GM21723 (cell line): ENCODE data around the gene BBS9.

Experiments
- ATAC-seq: cut with Tn5 transposase; IDR thresholded peaks from one replicate; pipeline ENCODE4 v1.9.1; 2021; ENCODE audit warnings: mild to moderate bottlenecking, moderate library complexity; ENCODE audit not compliant: unreplicated experiment

Gene BBS9

DNA sequence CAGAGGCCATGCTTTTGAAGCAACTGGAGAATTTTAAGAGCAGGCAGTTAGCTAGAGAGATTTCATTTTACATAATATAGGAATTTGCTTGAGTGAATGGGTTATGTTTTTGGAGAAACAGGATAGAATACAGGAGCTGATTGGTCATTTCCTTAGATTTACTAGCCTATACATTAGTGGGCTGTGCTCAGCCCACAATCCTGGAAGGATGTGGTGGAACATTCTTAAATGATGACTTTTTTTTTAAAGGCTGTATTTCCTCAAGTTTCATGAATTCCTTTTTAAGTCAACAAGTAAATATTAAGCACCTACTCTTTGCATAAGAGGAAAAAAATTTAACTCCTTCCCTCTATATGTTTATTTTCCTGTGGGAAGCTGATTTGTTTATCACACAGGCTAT lies 461.6 kb downstream of the BBS9 start:
- no peak for ATAC-seq

DNA sequence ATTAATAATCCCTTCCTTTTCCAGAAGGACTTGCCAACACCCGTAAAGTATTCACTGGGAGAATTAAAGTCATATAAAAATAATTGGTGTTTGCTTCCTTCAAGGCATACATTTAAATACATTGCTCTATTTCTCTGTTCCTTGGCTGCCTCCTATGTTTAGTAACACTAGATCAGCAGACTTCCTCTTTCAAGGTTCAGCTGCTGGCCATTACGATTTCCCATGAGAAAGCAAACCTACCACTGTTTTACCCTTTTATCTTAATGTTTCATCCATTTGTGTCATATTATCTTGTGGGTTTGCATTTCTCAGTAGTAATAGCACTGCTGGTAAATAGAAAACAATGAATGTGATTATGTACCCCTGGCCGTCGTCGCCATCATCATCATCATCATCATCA lies 462.1 kb downstream of the BBS9 start:
- ATAC-seq, result no peak

DNA sequence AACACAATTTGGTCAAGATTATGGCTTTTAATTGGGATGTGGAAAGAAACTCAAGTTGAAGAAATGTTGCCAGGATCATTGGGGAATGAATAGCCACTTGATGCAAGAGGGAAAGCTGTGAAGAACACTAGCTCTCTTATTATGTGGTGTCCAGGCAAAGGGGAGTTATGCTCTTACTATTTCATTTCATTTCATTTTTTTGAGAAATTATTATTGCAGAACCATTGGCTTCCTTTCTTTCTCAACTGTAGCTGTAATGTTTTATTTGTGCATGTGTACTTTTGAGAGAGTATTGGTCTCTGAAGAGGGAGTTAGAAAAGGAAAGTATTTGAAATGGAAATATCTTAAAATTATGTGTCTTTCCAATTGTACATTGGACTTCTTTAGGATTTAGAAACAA lies 463.4 kb downstream of the BBS9 start:
- no peak for ATAC-seq

DNA sequence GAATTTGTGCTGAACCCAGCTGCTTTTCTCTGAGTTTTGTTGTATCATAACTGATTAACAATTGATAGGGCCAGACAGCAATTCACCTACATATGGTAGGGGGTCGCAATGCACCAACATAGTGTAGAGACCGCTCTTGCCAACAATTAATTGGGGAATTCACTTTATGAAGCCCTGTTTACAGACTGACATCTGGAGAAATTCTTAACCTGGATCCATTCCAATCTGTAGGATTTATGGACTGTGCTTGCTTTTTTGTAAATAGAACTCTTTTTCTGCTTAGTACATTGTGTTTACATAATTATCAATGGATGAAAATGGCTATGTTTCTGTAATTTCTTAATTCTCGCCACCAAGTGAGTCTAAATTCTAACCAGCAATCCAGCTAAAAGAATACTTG lies 464.2 kb downstream of the BBS9 start:
- no peak for ATAC-seq

DNA sequence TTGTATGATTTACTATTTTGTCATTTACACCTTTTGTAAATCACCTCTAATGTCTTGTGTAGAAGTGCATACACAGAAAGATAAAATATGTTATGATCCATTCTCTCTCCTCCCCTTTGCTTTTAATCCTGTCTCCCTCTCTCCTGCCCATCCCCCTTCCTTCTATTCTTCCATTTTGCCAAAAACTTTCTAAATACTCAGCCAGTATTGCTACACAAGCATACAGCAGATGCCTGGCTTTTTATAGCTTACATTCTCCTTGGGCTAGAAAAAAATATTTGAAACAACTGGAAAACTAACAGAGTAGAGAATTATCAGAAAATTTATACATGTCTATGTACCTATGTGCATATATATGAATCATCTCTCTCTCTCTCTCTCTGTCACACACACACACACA lies 467.3 kb downstream of the BBS9 start:
- ATAC-seq, result no peak

DNA sequence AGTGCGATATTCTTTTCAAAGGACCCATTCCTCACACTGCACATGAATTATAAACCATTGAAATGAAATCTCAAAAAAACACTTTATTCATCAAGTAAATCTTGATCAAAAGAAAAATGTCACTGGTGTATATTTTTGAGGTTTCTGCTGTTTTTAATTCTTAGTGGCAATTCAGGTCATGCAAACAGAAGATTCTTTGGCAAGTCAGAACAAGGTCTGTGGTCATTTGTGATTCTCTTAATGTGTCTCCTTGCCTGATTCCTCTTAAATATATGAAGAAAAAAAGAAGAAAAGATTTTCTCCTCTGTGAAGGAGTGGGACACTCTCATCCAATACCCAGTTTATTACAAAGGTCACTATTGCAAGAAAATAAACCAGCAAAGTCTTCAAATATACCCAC lies 467.8 kb downstream of the BBS9 start:
- no peak for ATAC-seq

DNA sequence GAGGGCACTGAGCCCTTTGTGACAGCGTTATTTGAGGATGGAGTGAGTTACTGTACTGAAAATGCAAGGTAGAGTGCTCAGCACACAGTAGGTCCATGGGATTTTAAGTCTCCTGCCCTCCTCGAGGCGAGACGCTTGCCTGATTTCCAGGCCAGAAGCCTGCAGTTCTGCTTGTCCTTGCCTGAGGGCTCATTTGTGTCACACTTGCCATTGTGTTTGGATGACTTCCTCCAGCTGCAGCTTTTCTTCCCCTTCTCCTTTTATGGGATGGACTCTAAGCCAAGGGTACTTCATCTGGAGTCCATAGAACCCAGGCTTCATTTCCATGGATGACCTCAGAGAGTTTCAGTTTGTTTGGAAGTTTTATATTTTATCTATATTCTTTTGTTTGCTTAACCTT lies 471.7 kb downstream of the BBS9 start:
- ATAC-seq, result no peak

DNA sequence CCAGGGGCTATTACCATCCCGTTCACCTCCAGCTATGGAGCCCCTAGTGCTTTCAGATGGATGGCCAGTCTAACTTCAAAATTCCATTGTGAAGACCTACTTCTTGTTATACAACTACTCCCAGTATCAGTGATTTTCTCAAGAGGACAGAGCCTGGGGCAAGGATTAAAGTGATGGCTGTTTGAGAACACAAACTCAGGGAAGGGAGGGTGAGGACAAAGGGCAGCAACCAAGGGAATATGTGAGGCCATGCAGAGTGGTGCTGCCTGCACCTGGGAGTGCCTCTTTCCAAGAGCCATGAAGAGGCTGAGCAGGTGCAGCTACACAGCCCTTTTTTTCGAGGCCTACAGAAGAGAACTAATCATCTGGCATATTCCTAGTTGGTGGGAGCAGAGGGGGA lies 472.5 kb downstream of the BBS9 start:
- no peak for ATAC-seq

DNA sequence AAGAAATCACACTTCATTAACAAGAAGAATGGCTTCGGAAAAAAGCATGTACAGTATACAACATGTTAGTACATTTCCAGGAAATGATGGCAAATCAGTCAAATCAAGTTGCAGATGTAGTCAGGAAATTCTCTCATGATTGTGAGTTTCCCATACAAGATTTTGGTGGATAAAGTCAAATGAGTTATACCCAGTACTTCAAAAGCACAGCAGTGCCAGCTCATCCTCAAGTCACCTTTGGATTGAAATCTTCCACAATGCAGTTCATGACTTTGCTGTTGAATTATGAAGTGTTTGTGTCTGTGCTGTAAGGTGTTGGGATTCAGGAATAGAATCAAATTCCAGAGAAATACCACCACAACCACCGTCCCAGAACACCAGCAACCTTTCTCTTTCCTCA lies 474.7 kb downstream of the BBS9 start:
- ATAC-seq, result no peak

DNA sequence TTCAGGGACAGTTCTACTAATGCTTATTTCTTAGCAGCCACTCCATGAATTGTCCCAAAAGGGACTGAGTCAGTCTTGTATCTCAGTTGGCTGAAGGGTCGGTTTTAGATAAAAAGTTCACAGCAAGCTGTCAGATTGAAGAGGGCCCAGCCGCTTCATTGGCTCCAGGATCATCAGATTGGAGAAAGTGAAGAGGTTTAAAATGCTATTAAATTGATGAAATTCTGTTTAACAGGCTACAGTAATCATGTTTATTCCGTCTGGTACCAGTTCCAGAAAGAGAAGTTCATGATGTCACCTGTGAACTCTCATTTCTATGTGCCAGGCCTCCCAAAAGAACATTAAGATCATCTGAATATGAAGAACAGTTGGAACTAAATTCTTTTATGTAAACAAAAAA lies 481.6 kb downstream of the BBS9 start:
- no peak for ATAC-seq

DNA sequence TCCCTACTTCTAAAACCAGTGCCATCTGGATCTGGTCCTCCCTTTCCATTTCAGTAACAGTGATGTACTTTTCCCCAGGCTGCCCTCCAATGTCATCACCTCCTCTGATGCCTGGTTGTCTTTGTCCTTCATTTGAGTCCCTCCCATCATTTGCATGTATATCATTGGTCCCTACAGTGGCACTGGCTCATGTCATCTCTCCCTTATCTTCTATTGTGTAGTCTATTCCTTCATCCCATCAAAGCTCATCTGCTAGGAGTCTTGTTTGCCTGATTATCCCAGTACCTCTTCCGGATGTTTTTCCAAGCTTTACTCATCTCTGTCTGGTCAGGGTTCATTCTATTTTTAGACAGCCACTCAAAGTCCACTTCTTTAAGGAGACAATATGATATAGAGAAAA lies 483.1 kb downstream of the BBS9 start:
- no peak for ATAC-seq

DNA sequence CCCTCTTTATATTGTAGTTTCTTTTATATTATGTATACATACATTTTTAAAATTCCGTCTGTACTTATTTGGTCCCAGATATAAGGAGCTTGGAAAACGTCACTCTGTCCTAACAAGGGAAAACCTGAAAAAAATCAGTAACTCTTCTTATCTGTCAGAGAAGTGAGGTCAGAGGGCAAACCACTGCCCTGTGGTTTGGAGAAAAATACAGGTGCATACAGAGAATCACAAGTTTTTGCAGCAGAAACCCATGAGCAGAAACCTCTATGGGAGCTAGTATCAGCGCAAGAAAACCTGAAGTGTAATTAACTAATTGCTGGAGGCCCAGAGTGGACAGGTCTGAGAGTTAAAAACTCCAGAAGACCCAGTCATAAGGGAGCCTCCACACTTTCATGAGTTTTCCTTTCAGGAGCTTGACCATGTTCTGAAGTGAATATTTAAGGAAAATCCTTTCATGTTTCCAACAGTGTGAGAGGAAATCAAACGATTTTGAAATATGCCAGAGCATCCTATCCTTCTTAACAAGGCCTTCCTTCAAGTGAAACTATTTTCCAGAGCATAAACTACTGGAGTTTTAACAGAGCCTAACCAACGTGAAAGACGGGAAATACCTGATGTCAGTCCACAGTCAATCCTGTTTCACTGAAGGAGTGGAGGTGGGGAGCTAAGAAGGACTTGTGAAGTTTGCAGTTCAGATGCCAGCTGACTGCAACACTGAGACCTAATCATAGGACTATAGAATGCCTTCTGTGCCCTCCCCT lies 485.2 kb downstream of the BBS9 start:
- ATAC-seq, result no peak

DNA sequence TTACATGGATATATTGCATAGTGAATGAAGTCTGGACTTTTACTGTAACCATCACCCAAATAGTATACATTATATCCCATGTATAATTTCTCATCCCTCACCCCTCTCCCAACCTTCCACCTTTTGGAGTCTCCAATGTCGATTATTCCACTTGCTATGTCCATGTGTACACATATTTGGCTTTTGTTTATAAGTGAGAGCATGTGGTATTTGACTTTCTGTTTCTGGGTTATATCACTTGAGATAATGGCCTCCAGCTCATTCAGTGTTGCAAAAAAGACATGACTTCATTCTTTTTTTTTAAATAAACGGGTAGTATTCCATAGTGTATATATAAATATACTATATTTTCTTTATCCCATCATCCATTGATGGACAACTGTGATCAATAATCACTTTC lies 487.4 kb downstream of the BBS9 start:
- no peak for ATAC-seq

DNA sequence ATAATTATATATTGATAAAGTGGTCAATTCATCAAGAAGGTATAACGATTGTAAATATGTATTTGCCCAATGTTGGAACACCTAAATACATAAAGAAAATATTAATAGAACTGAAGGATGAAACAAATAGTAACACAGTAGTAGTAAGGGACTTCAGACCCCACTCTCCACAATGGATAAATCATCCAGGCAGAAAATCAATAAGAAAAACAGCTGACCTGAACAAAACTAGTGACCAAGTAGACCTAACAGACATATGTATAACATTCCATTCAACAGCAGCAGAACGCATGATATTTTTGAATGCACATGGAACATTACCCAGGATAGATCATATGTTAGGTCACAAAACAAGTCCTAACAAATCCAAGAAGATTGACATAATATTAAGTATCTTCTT lies 489.9 kb downstream of the BBS9 start:
- ATAC-seq, result no peak

DNA sequence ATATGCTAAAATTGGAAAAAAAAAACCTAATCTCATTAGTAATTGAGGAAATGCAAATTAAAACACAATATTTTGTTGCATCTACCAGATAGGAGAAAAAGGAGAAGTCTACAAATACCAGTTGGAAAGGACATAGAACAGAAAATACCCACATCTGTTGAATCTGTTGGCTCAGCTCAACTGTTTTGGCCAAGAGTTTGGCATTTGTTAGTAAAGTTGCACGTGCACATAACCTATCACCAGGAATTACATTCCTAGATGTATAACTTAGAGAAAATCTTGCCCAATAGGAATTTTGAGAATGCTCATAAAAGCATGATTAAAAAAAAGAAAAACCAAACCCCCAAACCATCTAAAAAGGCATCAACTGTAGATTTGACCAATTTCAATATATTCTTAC lies 493.9 kb downstream of the BBS9 start:
- ATAC-seq, result no peak

DNA sequence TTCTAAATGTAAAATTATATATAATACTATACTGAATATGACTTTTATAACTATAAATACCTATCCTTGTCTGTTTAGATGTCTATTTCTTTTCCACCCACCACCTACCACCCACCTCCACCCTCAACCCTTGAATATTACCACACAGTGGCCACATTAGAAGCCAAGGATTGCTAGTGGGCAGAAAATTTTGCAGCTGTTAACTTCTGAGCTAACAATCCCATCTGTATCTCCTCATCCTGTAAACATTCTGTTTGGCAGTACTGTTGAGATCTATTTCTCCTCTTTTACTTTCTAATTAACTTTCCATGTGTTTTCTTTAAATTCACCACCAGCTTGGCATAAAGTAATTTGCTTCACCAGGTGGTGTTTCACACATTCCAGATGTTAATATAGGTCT lies 494.9 kb downstream of the BBS9 start:
- no peak for ATAC-seq

DNA sequence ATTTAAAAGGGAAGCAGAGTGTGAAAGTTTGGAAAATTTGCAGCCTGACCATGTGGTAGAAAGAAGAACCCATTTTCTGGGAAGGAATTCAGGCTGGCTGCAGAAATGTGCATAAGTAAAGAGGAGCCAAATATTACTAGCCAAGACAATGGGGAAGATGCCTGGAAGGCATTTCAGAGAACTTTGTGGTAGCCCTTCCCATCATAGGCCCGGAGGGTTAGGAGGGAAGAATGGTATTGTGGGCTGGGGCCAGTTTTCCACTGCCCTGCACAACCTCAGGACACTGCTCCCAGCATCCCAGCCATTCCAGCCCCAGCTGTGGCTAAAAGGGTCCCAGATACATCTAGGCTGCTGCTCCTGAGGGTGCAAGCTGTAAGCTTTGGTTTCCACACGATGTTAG lies 497.5 kb downstream of the BBS9 start:
- no peak for ATAC-seq

DNA sequence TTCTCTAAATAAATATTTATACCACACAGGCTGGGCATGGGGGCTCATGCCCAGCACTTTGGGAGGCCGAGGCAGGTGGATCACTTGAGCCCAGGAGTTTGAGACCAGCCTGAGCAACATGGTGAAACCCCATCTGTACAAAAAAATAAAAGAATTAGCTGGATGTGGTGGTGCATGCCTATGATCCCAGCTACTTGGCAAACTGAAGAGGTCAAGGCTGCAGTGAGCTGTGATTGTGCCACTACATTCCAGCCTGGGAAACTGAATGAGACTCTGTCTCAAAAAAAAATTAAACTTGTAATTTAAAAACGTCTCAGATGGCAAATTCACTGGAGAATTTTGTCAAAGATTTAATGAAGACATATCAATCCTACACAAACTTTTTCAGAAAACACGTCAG lies 498.4 kb downstream of the BBS9 start:
- no peak for ATAC-seq

DNA sequence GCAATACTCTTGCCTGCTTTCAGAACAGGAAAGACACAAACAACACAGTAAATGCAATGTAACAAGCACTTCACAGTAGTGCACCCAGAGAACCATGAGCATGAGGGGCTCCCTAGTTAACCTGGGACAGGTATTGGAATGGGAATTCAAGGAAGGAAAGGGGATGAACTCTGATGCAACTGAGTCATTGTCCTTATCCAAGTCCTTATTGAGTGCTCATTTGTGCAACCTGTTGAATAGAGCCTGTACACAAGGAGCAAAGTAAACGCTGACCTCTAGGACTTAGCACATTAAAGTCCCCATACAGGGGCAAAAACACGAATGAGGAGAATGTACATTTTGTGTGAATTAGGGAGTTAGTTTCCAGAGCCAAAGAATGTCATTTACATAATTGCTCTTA lies 499.5 kb downstream of the BBS9 start:
- no peak for ATAC-seq

DNA sequence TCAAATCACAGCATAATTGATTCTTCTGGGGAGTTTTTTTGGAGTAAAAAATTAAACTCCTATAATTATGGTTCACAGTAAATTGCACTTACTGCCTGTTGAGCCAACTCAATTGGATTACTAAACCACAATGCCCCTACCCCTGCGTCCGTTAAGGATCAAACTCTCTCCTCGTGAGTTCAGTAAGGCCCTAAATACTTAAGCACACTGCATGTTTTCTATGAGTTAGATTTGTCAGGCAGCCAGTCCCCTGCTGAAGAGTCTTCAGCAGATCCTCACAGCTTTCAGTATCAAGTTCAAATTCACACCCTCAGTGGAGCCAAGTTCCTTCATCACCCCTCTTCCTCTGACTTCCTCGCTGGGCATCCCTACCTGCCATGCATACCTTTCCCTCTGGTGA lies 501.0 kb downstream of the BBS9 start:
- no peak for ATAC-seq

DNA sequence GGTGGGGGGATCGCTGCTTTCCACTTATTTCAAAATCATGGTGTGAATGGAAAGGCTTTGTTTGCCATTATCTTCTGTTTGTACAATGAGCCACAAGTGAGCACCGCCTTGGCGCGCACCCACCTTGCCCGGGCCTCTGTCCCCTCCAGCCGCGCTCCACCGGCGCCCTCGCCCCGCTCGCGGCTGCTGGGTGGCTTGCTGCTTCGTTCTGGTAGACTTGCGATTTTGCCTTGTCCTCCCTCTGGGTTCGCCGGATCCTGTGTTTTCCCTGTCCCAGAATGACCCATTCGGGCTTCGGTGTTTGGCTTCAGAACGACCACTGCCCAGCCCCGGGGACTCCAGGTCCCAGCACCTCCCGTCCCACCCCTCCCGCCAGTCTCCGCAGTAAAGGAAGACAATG lies 503.0 kb downstream of the BBS9 start:
- ATAC-seq, result no peak

DNA sequence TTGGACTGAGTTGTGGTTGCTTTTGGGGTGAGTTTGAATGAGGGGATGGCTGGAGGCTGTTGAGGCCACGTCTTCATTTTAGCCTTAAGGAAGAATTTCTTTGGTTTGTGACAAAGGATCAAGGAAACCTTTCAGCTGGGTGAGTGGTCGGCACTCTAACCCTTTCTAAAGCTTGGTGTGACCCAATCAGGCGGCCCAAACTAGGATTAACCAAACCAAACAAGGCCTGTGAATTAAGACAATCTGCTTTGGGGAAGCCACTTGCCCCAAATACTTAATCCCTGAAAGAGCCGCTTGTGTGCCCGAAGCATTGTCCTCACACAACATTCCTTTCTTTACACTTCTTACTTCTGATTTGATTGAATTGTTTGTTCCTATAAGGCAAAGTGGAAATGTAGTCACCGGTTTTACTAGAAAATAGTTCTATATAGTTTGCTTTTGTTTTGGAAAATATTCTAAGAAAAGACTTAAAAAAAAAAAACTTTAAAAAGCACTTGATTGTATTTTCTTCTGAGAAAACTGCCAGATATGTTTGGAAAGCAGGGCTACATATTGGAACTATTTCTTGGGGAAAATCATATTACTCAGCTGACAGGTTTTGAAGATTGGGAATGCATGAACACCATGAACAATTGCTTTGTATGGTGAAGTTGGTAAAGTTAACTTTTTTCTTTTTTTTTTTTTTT lies 503.6 kb downstream of the BBS9 start:
- ATAC-seq, result no peak

DNA sequence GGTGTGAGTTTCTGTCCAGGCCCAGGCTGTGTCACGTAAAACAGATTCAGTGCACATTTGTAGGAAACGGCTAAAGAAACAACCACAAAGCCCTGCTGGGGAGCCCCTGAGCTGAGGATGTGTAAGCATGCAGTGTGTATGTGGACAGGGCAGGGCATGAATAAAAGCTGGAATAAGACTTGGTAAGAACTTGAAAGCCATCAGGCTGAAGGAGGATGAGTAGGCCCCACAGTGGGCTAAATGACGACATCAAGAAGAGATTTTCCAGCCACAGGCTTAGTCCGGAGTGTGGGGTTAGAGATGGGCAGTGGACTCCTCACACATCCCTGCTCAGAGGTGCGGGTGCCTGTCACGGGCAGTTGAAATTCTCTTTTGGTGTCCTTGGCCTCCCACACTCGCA lies 505.2 kb downstream of the BBS9 start:
- ATAC-seq, result no peak
